Sigmoid colon (tissue), 4 donors: ENCODE results near the gene DDX20.

Source experiments
- POLR2A ChIP-seq, 2 donors: fragments of 450-650 bp; IDR thresholded peaks; one replicate each; pipeline ENCODE4 v1.6.1; 2016; ENCODE audit warnings: antibody characterized with exemption in 2 of 2, mild to moderate bottlenecking in 2 of 2, moderate library complexity in 2 of 2
- POLR2AphosphoS5 ChIP-seq, 4 donors: sonication (generic); formaldehyde crosslinking; IDR thresholded peaks; one replicate each; pipeline ENCODE4 v1.6.1; 2017; ENCODE audit warnings: antibody characterized with exemption in 4 of 4
- TF ChIP-seq, protein P1 (sequence below), 4 experiments: fragments of 450-650 bp in 3 of 4; fragments of 200-600 bp in 1 of 4; IDR thresholded peaks; one replicate each; pipeline ENCODE4 v1.5.1; 2016 to 2019; ENCODE audit warnings: antibody characterized with exemption in 4 of 4, mild to moderate bottlenecking in 3 of 4, moderate library complexity in 2 of 4

DNA sequence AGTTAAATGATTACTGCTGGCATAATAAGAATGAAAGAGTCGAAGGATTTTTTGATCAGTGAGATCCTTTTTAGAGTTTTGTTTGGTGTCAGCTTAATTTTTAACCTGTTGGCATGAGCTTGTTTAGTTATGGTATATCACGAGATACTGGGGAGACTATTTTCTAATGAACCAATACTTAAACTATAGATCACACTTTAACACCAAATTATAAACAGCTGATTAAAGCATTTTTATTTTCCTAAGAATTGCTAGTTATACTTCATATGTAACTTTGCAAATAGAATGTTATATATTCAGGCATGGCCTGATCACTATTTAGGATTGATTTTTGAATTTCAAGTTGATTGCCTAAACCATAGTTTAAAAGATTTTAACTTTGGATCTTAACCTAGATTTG is 6.0 kb downstream of the DDX20 start:
- TF ChIP-seq, protein P1, sequence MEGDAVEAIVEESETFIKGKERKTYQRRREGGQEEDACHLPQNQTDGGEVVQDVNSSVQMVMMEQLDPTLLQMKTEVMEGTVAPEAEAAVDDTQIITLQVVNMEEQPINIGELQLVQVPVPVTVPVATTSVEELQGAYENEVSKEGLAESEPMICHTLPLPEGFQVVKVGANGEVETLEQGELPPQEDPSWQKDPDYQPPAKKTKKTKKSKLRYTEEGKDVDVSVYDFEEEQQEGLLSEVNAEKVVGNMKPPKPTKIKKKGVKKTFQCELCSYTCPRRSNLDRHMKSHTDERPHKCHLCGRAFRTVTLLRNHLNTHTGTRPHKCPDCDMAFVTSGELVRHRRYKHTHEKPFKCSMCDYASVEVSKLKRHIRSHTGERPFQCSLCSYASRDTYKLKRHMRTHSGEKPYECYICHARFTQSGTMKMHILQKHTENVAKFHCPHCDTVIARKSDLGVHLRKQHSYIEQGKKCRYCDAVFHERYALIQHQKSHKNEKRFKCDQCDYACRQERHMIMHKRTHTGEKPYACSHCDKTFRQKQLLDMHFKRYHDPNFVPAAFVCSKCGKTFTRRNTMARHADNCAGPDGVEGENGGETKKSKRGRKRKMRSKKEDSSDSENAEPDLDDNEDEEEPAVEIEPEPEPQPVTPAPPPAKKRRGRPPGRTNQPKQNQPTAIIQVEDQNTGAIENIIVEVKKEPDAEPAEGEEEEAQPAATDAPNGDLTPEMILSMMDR (IDR thresholded peaks at IDR 0.05), result no peak
- TF ChIP-seq POLR2A (IDR thresholded peaks at IDR 0.05) (no peak), POLR2AphosphoS5 (IDR thresholded peaks at IDR 0.05) (no peak)
